ENCODE measurements around the gene NEK1.
"Not testable (repeated sequence)": the region's sequence is repeated elsewhere in the genome, so short reads cannot be mapped to it uniquely, and the experiment has no call there.

The NEK1 gene

GRCh38 chr4:169427727-169428126 lies 184.7 kb downstream of the NEK1 start:
- not testable (repeated sequence) for DNase-seq (ENCODE audit: low read depth in 2 of 2)

GRCh38 chr4:169420291-169420690 lies 192.1 kb downstream of the NEK1 start:
- no peak for DNase-seq (ENCODE audit: low read depth in 2 of 2)

GRCh38 chr4:169418846-169419245 lies 193.5 kb downstream of the NEK1 start:
- no peak for DNase-seq (ENCODE audit: low read depth in 2 of 2)

GRCh38 chr4:169417629-169418282 lies 194.6 kb downstream of the NEK1 start:
- DNase-seq (ENCODE audit: low read depth in 2 of 2): no peak

- DNase-seq (ENCODE audit: low read depth in 2 of 2): no peak
These were observed 195.4 kb downstream of the NEK1 start for GRCh38 chr4:169416997-169417396.

- DNase-seq (ENCODE audit: low read depth in 2 of 2): no peak
These were observed 195.9 kb downstream of the NEK1 start for GRCh38 chr4:169416461-169416860.

- DNase-seq (ENCODE audit: low read depth in 2 of 2): no peak
These were observed 197.5 kb downstream of the NEK1 start for GRCh38 chr4:169414913-169415312.

GRCh38 chr4:169412046-169412445 lies 200.3 kb downstream of the NEK1 start:
- DNase-seq (ENCODE audit: low read depth in 2 of 2): no peak

GRCh38 chr4:169410839-169411770 lies 201.3 kb downstream of the NEK1 start:
- DNase-seq (ENCODE audit: low read depth in 2 of 2): no peak

- no peak for DNase-seq (ENCODE audit: low read depth in 2 of 2)
These were observed 205.1 kb downstream of the NEK1 start for GRCh38 chr4:169407217-169407845.

GRCh38 chr4:169404960-169405359 lies 207.4 kb downstream of the NEK1 start:
- no peak for DNase-seq (ENCODE audit: low read depth in 2 of 2)

- DNase-seq (ENCODE audit: low read depth in 2 of 2): no peak
These were observed 211.6 kb downstream of the NEK1 start for GRCh38 chr4:169400832-169401231.

GRCh38 chr4:169399976-169400767 lies 212.2 kb downstream of the NEK1 start:
- DNase-seq (ENCODE audit: low read depth in 2 of 2): no peak

GRCh38 chr4:169398316-169398715 lies 214.1 kb downstream of the NEK1 start:
- DNase-seq (ENCODE audit: low read depth in 2 of 2): no peak

GRCh38 chr4:169397762-169398161 lies 214.6 kb downstream of the NEK1 start:
- DNase-seq (ENCODE audit: low read depth in 2 of 2): no peak

- no peak for DNase-seq (ENCODE audit: low read depth in 2 of 2)
These were observed 227.0 kb downstream of the NEK1 start for GRCh38 chr4:169385376-169385775.

- no peak for DNase-seq (ENCODE audit: low read depth in 2 of 2)
These were observed 227.6 kb downstream of the NEK1 start for GRCh38 chr4:169384779-169385178.

GRCh38 chr4:169383724-169384123 lies 228.7 kb downstream of the NEK1 start:
- no peak for DNase-seq (ENCODE audit: low read depth in 2 of 2)

GRCh38 chr4:169379688-169380087 lies 232.7 kb downstream of the NEK1 start:
- no peak for DNase-seq (ENCODE audit: low read depth in 2 of 2)

GRCh38 chr4:169377367-169377766 lies 235.0 kb downstream of the NEK1 start:
- no peak for DNase-seq (ENCODE audit: low read depth in 2 of 2)

GRCh38 chr4:169376421-169376820 lies 236.0 kb downstream of the NEK1 start:
- DNase-seq (ENCODE audit: low read depth in 2 of 2): no peak

- DNase-seq (ENCODE audit: low read depth in 2 of 2): no peak
These were observed 239.6 kb downstream of the NEK1 start for GRCh38 chr4:169372791-169373190.
